Parathyroid adenoma (tissue), 2 donors: Measurements from ENCODE around the gene CCDC80.
"Not testable (repeated sequence)": the region's sequence is repeated elsewhere in the genome, so short reads cannot be mapped to it uniquely, and the experiment has no call there.

Source experiments
- H2AFZ ChIP-seq: fragments of 300-600 bp; sonication (generic); one replicate; pipeline ENCODE4 v1.7.0; 2017; ENCODE audit warnings: antibody characterized with exemption, mild to moderate bottlenecking
- H3K27ac ChIP-seq: fragments of 300-600 bp; sonication (generic); one replicate; pipeline ENCODE4 v1.7.0; 2017
- H3K27me3 ChIP-seq: fragments of 300-600 bp; sonication (generic); one replicate; pipeline ENCODE4 v1.7.0; 2017; ENCODE audit warnings: low read length; ENCODE audit not compliant: control insufficient read depth, insufficient read depth
- H3K36me3 ChIP-seq: fragments of 300-600 bp; sonication (generic); one replicate; pipeline ENCODE4 v1.7.0; 2017; ENCODE audit warnings: low read length; ENCODE audit not compliant: control insufficient read depth, insufficient read depth
- H3K4me1 ChIP-seq: fragments of 300-600 bp; sonication (generic); one replicate; pipeline ENCODE4 v1.7.0; 2017; ENCODE audit warnings: control low read depth
- H3K4me2 ChIP-seq: fragments of 300-600 bp; sonication (generic); one replicate; pipeline ENCODE4 v1.7.0; 2017; ENCODE audit warnings: low read length
- H3K4me3 ChIP-seq: fragments of 300-600 bp; sonication (generic); one replicate; pipeline ENCODE4 v1.7.0; 2017; ENCODE audit warnings: low read depth, low read length
- H3K79me2 ChIP-seq: fragments of 300-600 bp; sonication (generic); one replicate; pipeline ENCODE4 v1.7.0; 2017; ENCODE audit warnings: control low read depth
- H3K9ac ChIP-seq: fragments of 300-600 bp; sonication (generic); one replicate; pipeline ENCODE4 v1.7.0; 2017; ENCODE audit warnings: mild to moderate bottlenecking
- H3K9me3 ChIP-seq: fragments of 300-600 bp; sonication (generic); one replicate; pipeline ENCODE4 v1.7.0; 2017; ENCODE audit warnings: low read length; ENCODE audit not compliant: control insufficient read depth
- TF ChIP-seq, protein P1 (sequence below): fragments of 300-600 bp; sonication (generic); IDR thresholded peaks from one replicate; pipeline ENCODE4 v1.7.0; 2017; ENCODE audit warnings: antibody characterized with exemption, mild to moderate bottlenecking
- donor health status: primary hyperparathyroidism.

CCDC80 gene

GRCh38 chr3:112569265-112569664 is 71.7 kb downstream of the CCDC80 start:
- no peak overlapping the region for H3K9ac ChIP-seq
- H3K79me2 ChIP-seq, result no peaks in the 10 kb centered on the region
- H3K27ac ChIP-seq, result no peak overlapping the region
- H3K4me1 ChIP-seq, result no peaks in the 10 kb centered on the region
- H2AFZ ChIP-seq, result no peak overlapping the region
- no peaks in the 10 kb centered on the region for H3K9me3 ChIP-seq
- no peaks in the 10 kb centered on the region for H3K36me3 ChIP-seq
- TF ChIP-seq, protein P1, sequence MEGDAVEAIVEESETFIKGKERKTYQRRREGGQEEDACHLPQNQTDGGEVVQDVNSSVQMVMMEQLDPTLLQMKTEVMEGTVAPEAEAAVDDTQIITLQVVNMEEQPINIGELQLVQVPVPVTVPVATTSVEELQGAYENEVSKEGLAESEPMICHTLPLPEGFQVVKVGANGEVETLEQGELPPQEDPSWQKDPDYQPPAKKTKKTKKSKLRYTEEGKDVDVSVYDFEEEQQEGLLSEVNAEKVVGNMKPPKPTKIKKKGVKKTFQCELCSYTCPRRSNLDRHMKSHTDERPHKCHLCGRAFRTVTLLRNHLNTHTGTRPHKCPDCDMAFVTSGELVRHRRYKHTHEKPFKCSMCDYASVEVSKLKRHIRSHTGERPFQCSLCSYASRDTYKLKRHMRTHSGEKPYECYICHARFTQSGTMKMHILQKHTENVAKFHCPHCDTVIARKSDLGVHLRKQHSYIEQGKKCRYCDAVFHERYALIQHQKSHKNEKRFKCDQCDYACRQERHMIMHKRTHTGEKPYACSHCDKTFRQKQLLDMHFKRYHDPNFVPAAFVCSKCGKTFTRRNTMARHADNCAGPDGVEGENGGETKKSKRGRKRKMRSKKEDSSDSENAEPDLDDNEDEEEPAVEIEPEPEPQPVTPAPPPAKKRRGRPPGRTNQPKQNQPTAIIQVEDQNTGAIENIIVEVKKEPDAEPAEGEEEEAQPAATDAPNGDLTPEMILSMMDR, result no peak
- H3K4me2 ChIP-seq, result no peak overlapping the region
- no peak overlapping the region for H3K4me3 ChIP-seq
- H3K27me3 ChIP-seq, result no peaks in the 10 kb centered on the region

GRCh38 chr3:112568642-112569041 is 72.3 kb downstream of the CCDC80 start:
- H3K27ac ChIP-seq, result no peak overlapping the region
- no peaks in the 10 kb centered on the region for H3K27me3 ChIP-seq
- H3K4me3 ChIP-seq, result no peak overlapping the region
- H3K9me3 ChIP-seq, result no peaks in the 10 kb centered on the region
- H3K4me1 ChIP-seq, result no peaks in the 10 kb centered on the region
- no peak overlapping the region for H3K9ac ChIP-seq
- H3K36me3 ChIP-seq, result no peaks in the 10 kb centered on the region
- H3K79me2 ChIP-seq, result no peaks in the 10 kb centered on the region
- no peak overlapping the region for H2AFZ ChIP-seq
- no peak overlapping the region for H3K4me2 ChIP-seq
- TF ChIP-seq, protein P1, result no peak

GRCh38 chr3:112564940-112565305 is 76.0 kb downstream of the CCDC80 start:
- H3K4me3 ChIP-seq, result no peak overlapping the region
- H3K4me1 ChIP-seq, result peaks cover 7% of the 10 kb centered on the region
- peaks cover 10% of the 10 kb centered on the region for H3K79me2 ChIP-seq
- H3K9me3 ChIP-seq, result no peaks in the 10 kb centered on the region
- H2AFZ ChIP-seq, result no peak overlapping the region
- H3K27me3 ChIP-seq, result no peaks in the 10 kb centered on the region
- TF ChIP-seq, protein P1, result no peak
- H3K9ac ChIP-seq, result no peak overlapping the region
- H3K4me2 ChIP-seq, result no peak overlapping the region
- H3K36me3 ChIP-seq, result no peaks in the 10 kb centered on the region
- H3K27ac ChIP-seq, result no peak overlapping the region

DNA sequence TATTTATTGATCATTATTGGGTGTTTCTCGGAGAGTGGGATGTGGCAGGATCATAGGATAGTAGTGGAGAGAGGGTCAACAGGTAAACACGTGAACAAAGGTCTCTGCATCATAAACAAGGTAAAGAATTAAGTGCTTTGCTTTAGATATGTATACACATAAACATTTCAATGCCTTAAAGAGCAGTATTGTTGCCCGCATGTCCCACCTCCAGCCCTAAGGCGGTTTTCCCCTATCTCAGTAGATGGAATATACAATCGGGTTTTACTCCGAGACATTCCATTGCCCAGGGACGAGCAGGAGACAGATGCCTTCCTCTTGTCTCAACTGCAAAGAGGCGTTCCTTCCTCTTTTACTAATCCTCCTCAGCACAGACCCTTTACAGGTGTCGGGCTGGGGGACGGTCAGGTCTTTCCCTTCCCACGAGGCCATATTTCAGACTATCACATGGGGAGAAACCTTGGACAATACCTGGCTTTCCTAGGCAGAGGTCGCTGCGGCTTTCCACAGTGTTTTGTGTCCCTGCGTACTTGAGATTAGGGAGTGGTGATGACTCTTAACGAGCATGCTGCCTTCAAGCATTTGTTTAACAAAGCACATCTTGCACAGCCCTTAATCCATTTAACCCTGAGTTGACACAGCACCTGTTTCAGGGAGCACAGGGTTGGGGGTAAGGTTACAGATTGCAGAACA is 76.5 kb downstream of the CCDC80 start:
- not testable (repeated sequence) for H3K4me3 ChIP-seq, H3K9me3 ChIP-seq, H2AFZ ChIP-seq, H3K9ac ChIP-seq, H3K27ac ChIP-seq, H3K4me1 ChIP-seq, H3K27me3 ChIP-seq, H3K4me2 ChIP-seq, H3K36me3 ChIP-seq
- peaks cover 13% of the 10 kb centered on the region for H3K79me2 ChIP-seq

DNA sequence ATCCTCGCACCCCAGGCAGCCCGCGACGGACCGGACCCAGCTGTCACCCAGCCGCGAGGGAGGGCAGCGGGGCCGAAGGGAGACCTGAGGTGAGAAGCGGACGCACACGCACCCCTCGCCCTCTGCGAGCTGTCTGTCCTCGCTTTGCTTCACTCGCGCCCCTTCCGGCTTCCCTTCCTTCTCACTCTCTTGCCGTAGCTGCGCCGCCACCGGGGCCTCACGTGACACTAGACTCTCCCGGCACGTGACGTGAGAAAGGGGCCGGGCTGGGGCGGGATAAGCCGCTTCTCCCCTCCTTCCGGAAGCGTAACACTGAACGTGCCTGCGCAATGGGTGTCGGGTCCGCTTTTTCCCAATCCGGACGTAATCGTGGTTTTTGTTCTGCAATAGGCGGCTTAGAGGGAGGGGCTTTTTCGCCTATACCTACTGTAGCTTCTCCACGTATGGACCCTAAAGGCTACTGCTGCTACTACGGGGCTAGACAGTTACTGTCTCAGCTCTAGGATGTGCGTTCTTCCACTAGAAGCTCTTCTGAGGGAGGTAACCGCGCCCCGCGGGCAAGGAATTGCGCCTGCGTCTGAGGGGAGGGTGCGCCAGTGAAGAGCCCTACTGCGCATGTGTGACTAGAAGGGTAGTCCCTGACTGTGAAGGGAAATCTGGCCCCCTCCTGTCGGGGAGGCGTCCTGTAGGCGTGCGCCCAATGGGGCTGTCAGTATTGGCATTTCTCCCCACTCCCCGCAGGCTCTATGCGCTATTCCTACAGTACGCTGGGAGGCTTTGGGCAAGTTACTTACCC is 79.0 kb downstream of the CCDC80 start, which contains the start of the genes ATG3 and SLC35A5:
Gene ATG3, minus strand, starts transcription at position 229 of the 796 bp plus-strand sequence. CDS start 434 bp downstream, outside the sequence.
Gene SLC35A5, plus strand, starts transcription at position 312 of the 796 bp plus-strand sequence. CDS start 1,359 bp downstream, outside the sequence.
- Histone ChIP-seq H3K9ac (peak within 1 kb of the TSS; percentile 34), H3K4me1 (peaks cover 7% of the 10 kb centered on the region)
- TF ChIP-seq, protein P1, result no peak

More for the DNA sequence above, 79.0 kb downstream of the CCDC80 start, which contains the start of the genes ATG3 and SLC35A5:
- Histone ChIP-seq H3K36me3 (no peaks in the 10 kb centered on the region), H3K27ac (peak within 1 kb of the TSS; percentile 91), H3K9me3 (no peaks in the 10 kb centered on the region), H3K4me2 (peak within 1 kb of the TSS; percentile 97), H2AFZ (peak within 1 kb of the TSS; percentile 97), H3K27me3 (no peaks in the 10 kb centered on the region), H3K4me3 (peak within 1 kb of the TSS; percentile 98), H3K79me2 (peaks cover 23% of the 10 kb centered on the region)
